GM21360 (cell line): Measurements from ENCODE around the gene TBXA2R.

Experiments
- ATAC-seq: cut with Tn5 transposase; IDR thresholded peaks from one replicate; pipeline ENCODE4 v1.9.1; 2021; ENCODE audit warnings: mild to moderate bottlenecking, moderate library complexity; ENCODE audit not compliant: unreplicated experiment

Gene TBXA2R

DNA sequence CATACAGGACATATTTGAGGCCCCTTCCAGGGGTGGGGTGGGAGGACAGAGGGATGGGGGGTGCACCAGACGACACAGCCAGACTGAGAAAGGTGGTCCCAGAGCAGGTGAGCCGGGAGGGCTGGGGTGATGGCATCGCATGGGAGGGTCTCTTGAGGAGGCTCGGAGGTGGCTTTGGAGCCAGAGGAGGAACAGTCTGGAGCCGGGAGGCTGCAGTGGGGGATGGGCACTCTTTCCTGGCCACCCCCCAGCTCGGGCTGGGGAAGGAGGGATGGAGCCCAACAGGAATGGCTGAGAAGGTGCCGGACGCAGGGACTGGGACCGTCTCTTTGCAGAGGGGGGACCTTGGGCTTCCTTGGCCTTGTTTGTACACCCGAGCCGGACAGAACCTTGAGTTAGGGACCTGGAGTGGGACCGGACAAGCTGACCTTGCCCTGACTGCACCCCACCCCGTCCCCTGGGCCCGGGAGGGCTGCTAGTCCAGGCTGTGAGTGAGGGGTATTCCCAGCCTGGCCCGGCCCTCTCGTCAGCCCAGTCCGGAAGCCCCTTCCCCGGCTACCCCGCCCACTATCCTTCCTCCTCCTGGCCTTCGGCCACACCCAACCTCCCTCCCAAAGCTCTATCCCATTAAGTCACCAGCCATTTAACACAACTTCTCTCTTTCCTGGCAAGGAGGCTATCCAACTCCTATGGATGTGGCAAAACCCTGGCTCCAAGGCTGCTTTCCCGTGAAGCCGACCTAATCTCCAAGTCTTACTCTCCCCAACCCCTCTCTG, 816 bp upstream of the TBXA2R start:
- ATAC-seq: no peak

DNA sequence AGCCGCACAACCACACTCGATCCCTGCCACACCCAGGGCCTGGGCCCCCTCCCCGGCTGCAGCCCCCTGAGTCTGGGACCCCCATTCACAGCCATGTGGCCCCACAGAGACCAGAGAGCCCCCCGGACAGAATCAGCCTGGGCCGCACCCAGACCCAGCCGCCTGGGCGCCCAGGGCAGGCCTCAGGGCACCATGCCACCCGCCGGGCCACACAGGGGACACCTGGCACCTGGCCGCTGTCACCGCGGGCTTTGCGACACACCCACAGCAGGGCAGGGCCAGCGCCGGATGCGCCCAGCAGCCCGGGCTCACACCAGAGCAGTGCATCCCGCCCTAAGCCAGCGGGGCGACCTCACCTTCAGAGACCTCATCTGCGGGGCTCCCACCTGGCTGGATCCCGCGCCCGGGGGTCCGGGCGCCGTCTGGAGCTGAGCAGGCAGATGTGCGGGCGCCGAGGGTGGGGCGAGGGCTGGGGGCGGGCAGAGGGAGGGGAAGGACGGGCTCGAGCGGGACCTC, 443 bp downstream of the TBXA2R start:
- no peak for ATAC-seq

DNA sequence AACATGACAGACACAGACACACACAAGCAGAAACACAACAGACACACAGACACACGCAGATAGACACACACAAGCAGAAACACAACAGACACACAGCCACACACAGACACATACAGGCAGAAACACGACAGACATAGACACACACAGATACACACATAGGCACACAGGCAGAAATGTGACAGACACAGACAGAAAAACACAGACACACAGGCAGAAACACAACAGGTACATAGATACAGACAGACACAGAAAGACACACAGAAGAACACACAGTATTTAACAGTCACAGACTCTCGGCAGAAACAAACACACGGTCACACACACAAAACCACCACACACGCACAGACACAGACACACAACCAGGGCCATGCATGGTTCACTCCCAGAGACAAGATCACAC, 905 bp downstream of the TBXA2R start:
- no peak for ATAC-seq

DNA sequence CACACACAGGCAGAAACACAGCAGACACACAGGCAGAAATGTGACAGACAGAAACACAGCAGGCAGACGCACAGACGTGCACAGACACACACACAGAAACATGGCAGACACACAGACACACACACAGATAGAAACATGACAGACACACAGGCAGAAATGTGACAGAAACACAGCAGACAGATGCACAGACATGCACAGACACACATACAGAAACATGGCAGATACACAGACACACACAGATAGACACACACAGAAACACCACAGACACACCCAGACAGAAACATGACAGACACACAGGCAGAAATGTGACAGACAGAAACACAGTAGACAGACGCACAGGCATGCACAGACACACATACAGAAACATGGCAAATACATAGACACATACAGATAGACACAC, 1.3 kb downstream of the TBXA2R start:
- no peak for ATAC-seq

DNA sequence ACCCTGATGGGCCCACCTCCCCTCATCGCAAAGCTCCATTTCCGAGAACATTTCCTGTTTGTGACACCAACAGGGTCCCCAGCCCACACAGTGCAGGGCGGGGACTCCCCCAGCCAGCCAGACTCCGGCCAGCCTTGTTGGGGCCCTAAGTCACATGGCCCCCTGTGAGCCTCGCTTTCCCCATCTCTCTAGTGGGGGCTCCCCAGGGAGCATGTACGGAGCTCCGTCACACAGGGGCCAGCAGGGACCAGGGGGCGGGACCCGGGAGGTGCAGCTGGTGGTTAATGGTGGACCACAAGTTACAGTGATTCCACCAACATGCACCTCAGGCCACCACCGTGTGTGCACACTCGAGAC, 1.7 kb downstream of the TBXA2R start:
- no peak for ATAC-seq

DNA sequence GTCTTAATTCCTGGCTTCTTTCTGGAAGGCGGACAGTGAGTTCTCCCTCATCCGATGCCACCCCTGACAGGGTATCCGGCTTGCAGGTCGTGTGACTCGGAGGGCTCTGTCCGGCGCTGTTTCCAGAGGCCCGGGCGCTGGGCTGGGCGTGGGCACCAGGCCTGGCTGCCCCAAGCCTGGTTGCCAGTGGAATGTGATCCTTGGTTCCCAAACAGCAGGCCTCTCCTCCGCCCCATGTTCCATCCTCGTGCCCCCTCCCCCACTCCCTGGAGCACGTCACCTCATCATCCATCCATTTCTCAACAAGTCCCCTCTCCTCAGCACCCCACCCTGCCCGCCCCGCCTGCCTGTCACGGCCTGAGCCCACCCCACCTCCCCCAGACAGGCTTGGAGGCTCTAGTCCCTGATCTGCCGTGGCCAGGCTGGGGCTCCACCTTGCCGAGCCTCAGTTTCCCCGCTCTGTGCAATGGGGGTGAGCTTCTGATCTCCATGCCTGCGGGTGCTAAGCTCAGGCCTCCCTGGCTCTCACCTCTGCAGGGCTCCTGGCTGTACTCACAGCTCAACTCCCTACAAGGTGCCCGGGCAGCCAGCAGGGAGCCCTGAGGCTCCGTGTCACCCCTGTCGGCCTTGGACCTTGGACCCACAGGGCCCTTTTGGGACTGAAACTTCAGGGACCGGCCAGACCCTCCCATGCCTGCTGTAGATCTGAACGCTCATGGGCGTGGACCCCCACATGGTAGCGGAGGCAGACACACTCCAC, 2.3 kb downstream of the TBXA2R start:
- ATAC-seq: no peak

DNA sequence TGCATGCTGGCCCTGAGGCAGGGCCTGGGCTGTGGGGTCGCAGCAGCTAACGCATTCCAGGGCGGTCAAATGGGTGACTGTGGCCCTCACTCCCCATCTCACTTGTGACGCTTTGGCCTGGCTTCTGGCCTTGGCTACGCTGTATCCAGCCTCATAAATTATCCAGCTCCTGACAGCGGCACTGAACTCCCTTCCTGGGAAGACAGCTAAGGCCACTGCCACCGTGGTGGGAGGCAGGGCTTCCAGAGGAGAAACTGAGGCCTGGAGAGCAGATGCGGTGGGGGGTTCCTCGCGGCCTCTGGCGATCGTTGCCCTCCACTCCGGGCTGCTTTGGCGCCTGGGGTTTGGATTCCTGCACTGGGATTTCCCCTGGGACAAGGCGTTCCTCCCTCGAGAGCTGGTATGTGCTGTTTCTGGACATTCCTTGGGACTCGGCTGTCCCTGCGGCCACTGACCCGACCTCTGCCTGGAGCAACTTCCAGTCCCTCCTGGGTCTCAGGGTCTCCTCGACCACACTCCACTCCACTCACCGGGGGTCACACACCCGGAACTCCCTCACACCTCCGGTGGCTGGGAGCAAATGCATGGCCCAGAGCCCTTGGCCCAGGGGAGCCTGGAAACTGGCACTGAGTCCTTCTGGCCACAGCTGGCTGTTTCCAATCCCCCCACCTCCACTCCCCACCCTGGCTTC, 3.4 kb downstream of the TBXA2R start:
- ATAC-seq: no peak

DNA sequence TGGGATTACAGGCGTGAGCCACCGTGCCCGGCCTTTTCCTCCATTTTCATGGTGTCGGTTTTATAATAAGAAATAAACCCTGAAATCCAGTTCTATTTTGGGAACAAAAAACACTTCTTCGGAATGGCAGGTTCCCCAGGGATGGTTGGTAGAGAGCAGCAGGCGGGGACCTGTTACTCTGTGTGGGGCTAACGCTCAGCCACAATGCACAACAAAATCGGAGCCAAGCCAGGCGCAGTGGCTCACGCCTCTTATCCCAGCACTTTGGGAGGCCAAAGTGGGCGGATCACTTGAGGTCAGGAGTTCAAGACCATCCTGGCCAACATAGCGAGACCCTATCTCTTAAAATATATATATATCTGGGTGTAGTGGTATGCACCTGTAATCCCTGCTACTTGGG, 5.7 kb downstream of the TBXA2R start:
- ATAC-seq: no peak

DNA sequence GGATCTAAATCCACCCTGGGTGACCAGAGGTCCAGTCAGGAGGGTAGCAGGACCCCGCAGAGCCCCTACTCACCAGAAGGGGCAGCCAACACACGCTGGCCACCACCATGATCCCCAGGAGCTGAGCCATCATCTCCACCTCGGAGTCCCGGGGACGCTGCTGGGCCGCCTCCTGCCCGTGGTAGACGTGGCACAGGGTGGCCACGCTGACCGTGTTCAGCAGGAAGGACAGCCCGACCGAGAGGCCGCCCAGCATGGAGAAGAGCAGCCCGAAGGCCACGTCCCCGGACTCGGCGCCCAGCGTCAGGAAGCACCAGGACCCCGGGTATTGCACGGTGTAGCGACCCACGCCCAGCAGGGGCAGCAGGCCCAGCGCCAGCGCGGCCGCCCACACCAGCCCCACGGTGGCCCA, 6.9 kb downstream of the TBXA2R start:
- ATAC-seq: no peak

DNA sequence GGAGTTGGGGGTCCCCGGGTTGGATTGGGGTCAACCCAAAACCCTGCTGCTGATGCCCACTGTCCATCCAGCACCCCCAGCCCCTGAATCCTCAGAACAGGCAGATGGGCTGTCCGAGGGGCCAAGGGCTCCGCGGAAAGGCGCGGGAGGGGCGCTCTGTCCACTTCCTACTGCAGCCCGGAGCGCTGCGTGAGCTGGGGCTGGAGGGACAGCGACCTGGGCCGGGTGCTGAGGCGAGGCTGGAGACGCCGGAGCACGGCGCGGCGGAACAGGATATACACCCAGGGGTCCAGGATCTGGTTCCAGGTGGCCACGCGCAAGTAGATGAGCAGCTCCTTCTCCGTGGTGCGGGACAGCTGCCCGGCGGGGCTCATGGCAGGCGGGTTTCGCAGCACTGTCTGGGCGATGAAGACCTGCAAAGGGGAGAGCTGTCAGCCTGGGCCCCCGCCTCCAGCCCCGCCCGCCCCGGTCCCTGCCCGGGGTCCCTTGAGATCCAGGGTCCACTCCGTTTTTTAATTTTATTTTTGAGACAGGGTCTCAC, 11.1 kb downstream of the TBXA2R start:
- ATAC-seq: no peak

DNA sequence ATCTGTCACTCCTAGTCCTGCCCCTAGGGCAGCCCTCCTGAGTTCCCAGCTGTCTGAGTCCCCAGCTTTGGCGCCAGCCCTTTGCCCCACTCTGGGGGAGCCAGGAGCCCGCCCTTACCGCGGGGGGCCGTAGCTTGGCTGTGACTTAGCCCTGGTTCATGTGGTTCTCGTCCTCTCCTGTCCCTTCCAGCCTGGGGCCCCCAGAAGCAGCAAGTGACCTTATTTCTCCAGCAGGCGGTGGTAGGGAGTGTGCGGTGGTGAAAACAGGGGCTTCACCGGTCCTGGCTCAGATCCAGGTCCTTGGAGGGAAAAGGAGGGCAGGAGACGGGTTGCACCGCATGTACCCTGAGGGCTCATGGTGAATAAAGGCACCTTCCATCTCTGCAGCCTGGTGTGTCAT, 13.5 kb downstream of the TBXA2R start:
- ATAC-seq: no peak

DNA sequence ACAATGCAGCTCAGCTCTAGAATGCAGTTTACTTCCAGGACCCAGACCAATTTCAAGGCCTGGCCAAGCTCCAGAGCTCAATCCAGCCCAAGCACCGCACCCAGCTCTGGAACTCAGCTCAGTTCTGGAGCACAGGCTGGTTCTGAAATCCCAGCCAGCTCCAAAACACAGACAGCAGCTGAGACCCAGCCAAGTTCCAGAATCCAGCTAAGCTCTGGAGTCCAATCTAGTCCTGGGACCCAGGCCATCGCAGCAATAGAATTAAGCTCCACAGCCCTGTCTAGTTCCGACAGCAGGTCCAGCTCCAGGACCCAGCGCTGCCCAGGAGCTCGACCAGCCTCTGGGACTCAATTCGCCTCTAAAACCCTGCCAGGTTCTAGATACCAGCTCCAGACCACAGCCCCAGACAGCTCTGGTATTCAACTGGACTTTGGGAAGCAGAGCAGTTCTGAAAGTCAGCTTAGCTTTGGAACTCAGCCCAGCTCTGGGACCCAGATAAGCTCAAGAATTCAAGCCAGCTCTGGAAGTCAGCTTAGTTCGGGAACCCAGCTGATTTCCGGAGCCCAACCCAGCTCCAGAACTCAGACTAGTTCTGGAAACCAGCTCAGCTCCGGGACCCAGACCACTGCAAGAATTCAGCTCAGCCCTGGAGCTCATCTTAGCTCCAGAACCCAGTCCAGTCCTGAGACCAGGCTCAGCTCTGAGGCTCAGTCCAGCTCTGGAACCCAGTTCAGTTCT, 14.6 kb downstream of the TBXA2R start:
- ATAC-seq: no peak

DNA sequence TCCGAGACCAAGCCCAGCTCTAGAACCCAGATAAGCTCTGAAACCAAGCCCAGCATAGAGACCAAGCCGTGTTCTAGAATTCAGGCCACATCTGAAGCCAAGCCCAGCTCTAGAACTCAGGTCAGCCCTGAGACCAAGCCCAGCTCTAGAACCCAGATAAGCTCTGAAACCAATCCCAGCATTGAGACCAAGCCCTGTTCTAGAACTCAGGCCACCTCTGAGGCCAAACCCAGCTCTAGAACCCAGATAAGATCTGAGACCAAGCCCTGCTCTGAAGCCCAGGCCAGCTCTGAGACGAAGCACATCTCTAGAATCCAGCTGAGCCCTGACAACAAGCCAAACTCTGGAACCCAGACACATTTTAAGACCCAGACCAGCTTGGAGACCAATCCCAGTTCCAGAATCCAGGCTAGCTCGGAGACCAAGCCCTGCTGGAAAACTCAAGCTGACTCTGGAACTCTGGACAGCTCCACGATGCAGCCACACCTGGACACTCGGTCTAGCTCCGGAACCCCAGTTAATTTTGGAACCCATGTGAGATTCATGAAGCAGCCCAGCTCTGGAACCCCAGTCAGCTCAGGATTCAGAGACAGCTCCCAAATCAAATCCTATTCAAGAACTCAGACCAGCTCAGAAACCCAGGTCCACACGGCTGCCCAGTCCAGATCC, 15.6 kb downstream of the TBXA2R start:
- ATAC-seq: no peak

DNA sequence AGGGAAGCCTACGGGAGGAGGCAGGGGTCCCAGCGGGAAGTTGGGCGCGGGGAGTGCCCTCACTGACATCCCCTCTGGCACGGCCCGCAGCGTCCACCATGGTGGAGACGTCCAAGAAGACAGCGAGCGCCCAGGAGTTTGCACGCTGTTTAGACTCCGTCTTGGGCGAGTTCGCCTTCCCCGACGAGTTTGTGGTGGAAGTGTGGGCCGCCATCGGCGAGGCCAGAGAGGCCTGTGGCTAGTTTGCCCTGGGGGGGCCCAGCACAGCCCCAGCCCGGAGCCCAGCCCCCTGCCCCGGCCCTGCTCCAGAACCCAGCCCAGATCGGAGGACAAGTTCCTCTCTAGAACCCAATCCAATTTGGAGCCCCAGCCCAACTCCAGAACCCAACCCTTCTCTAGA, 16.7 kb downstream of the TBXA2R start:
- no peak for ATAC-seq

DNA sequence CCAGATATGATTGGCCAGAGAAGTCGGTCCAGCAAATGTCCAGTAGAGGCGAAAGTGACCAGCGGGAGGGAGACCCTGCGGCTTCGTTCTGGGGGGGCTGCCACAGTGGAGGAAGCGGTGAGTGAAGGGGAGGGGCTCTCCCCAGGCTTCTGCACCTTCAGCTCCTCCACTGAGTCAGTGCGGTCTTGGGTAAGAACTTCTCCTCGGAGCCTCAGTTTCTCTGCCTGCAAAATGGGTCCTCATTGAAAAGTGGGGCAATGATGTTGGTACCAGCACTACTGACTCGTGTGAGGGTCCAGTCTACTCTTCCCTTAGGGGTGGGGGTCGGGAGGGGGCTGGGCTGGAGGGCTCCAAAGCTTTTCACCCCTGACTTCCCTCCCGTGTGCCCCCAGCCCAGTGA, 17.2 kb downstream of the TBXA2R start:
- ATAC-seq: no peak

DNA sequence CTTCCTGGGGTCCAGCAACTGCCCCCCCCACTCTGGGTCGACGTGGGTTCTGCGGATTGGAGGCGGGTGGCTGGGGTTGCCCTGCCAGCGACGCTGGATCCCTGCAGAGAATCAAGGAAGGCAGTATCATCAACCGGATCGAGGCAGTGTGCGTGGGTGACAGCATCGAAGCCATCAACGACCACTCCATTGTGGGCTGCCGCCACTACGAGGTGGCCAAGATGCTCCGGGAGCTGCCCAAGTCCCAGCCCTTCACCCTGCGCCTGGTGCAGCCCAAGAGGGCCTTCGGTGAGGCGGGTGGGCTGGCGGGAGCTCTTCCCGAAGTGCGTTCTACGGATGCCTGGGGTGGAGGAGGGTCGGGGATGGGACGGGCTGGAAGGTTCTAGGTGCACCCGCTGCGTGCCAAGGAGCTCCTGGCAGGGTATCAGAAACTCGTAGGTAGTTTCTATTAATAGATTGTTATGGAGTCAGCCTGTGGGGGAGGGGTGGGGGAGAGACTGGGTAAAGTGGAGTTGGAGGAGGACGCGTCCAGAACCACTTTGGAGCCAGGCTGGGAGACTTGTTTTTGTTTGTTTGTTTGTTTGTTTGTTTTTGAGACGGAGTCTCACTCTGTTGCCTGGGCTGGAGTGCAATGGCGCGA, 19.8 kb downstream of the TBXA2R start:
- ATAC-seq: no peak

DNA sequence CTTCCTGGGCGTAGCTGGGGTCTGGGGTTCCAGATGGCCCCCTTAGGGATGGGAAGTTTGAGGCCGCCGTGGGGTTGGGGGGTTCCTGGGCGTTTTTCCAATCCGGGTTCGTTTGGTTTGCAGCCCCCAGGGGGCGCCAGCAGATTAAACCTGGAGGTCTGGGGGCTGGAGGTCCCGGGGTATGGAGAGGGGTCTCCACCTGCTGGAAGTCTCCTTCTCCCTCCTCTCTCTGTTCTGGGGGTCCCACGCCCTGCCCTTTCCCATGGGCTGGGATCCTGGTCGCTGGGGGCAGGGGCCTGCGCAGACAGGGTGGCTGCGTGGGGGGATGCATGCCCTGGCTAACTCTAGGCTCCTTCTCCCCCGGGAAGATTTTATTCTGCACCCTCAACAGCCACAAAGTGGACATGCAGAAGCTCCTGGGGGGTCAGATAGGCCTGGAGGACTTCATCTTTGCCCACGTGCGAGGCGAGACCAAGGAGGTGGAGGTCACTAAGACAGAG, 20.5 kb downstream of the TBXA2R start:
- no peak for ATAC-seq

DNA sequence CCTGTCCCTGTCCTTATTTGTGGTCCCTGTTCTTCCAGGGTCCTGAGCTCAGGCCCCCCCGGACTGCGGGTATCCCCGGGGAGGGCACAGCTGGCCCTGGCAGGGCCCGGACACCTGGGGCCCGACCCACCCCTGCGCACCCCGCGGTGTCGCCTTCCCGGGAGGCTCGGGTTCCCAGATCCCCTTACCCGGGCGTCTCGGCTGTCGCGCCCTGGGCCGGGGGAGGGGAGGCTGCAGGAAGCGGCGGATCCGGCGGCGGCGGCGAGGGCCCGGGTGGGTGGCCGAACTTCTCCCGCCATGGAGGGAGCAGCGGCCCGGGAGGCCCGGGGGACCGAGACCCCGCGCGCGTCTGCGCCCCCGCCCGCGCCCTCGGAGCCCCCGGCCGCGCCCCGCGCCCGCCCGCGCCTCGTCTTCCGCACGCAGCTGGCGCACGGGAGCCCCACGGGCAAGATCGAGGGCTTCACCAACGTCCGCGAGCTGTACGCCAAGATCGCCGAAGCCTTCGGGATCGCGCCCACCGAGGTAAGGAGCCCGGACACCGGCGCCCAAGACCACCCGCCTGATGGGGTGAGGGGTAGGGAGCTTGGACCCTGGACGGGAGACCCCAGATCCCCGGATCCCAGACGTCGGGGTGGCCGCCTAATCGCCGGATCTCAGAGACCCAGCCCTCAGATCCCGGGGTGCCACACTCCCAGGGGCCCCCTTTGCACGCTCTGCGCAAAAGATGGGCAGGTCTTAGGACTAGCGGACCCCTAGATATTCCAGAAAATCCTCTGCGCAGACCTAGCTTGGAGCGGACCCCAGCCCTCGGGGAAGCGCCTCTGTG, 21.2 kb downstream of the TBXA2R start, which contains the start of gene GIPC3:
TSS of gene GIPC3 (plus strand) at position 178 of the 826 bp plus-strand sequence. CDS start at position 298, 120 bp downstream.
- ATAC-seq: no peak
